SK-N-SH (cell line): Measurements from ENCODE around the gene AGRP. TPM values are rescaled to one million over a fixed set of nuclear protein-coding genes. Genes with fewer than 3 reads are reported as not detected.

Experiments used
- CTCF ChIA-PET: fragments of 300-600, 350-600 bp; formaldehyde crosslinking; extraction: SDS; loops from one replicate; lab custom pipeline; 2021; lab: Yijun Ruan, JAX
- POLR2A ChIA-PET: fragments of 350-600 bp; sonication (Branson Sonifier 250); formaldehyde crosslinking; extraction: SDS; loops from one replicate; lab custom pipeline; 2020; ENCODE audit warnings: antibody characterized with exemption, inconsistent platforms; lab: Yijun Ruan, JAX
- DNase-seq: peaks from one replicate; pipeline ENCODE4 v3.0.0; 2012
- H2AFZ ChIP-seq: fragments of 200-600 bp; sonication (generic); 2 replicates; pipeline ENCODE4 v1.8.1; 2016; ENCODE audit warnings: antibody characterized with exemption, mild to moderate bottlenecking, low read depth
- H3F3A ChIP-seq: fragments of 200-600 bp; sonication (generic); replicated peaks from 2 replicates; pipeline ENCODE3; 2016; ENCODE audit warnings: antibody characterized with exemption, mild to moderate bottlenecking; ENCODE audit not compliant: insufficient read depth
- H3K27ac ChIP-seq, 2 experiments: fragments of 200-500 bp in 1 of 2; fragments of 200-600 bp in 1 of 2; sonication (Bioruptor generic) in 1 of 2; sonication (generic), shearing (Covaris generic) in 1 of 2; 2 replicates each; pipeline versions ENCODE4 v1.5.1 to v1.6.1; 2014 to 2016; ENCODE audit warnings: low read depth in 2 of 2, inconsistent platforms in 1 of 2, low read length in 1 of 2, mild to moderate bottlenecking in 1 of 2, mixed read lengths in 1 of 2
- H3K27me3 ChIP-seq: fragments of 200-600 bp; sonication (generic), shearing (Covaris generic); 2 replicates; pipeline ENCODE4 v1.6.1; 2016; ENCODE audit warnings: mixed run types; ENCODE audit not compliant: insufficient read depth
- H3K36me3 ChIP-seq, 2 experiments: fragments of 200-500 bp in 1 of 2; fragments of 200-600 bp in 1 of 2; sonication (Bioruptor generic) in 1 of 2; sonication (generic) in 1 of 2; replicated peaks in 1 of 2; 2 replicates each; pipeline versions ENCODE3 to v1.5.1; 2014 to 2016; ENCODE audit warnings: low read length in 1 of 2, mild to moderate bottlenecking in 1 of 2; ENCODE audit not compliant: insufficient read depth in 2 of 2, control insufficient read depth in 1 of 2
- H3K4me1 ChIP-seq, 2 experiments: fragments of 200-500 bp in 1 of 2; fragments of 200-600 bp in 1 of 2; sonication (Bioruptor generic) in 1 of 2; sonication (generic), shearing (Covaris generic) in 1 of 2; 2 replicates each; pipeline versions ENCODE4 v1.5.1 to v1.6.1; 2014 to 2016; ENCODE audit warnings: low read depth in 1 of 2, low read length in 1 of 2, mixed run types in 1 of 2; ENCODE audit not compliant: insufficient read depth in 2 of 2, control insufficient read depth in 1 of 2
- H3K4me2 ChIP-seq: fragments of 200-600 bp; sonication (generic), shearing (Covaris generic); 2 replicates; pipeline ENCODE4 v1.6.1; 2017; ENCODE audit warnings: mixed run types
- H3K4me3 ChIP-seq, 2 experiments: fragments of 200-500 bp in 1 of 2; fragments of 200-600 bp in 1 of 2; sonication (Bioruptor generic) in 1 of 2; sonication (generic), shearing (Covaris generic) in 1 of 2; 2 replicates each; pipeline versions ENCODE4 v1.5.1 to v1.8.1; 2014 to 2016; ENCODE audit warnings: low read depth in 2 of 2, inconsistent platforms in 1 of 2, low read length in 1 of 2, mild to moderate bottlenecking in 1 of 2, mixed read lengths in 1 of 2, moderate library complexity in 1 of 2
- H3K79me2 ChIP-seq: fragments of 200-600 bp; sonication (generic); 2 replicates; pipeline ENCODE4 v1.8.1; 2017; ENCODE audit warnings: mild to moderate bottlenecking; ENCODE audit not compliant: insufficient read depth
- H3K9ac ChIP-seq: fragments of 200-600 bp; sonication (generic); 2 replicates; pipeline ENCODE4 v1.6.1; 2017; ENCODE audit warnings: mixed run types
- H3K9me2 ChIP-seq: fragments of 200-600 bp; sonication (generic); 2 replicates; pipeline ENCODE4 v1.6.1; 2017; ENCODE audit warnings: mixed run types
- H3K9me3 ChIP-seq: fragments of 200-600 bp; sonication (generic); 2 replicates; pipeline ENCODE4 v1.6.1; 2017; ENCODE audit warnings: mixed run types, mild to moderate bottlenecking, moderate library complexity
- H4K20me1 ChIP-seq: fragments of 200-600 bp; sonication (generic); 2 replicates; pipeline ENCODE4 v1.6.1; 2017; ENCODE audit warnings: mild to moderate bottlenecking, mixed run types; ENCODE audit not compliant: insufficient read depth
- EZH2phosphoT487 ChIP-seq: fragments of 200-600 bp; sonication (generic); IDR thresholded peaks from 2 replicates; pipeline ENCODE4 v1.6.1; 2017; ENCODE audit warnings: low read depth, mixed run types, mild to moderate bottlenecking, antibody characterized with exemption, moderate library complexity, borderline replicate concordance
- FOSL2 ChIP-seq: IDR thresholded peaks from 2 replicates; pipeline ENCODE4 v1.4.0; 2012; ENCODE audit warnings: low read depth, mild to moderate bottlenecking, moderate library complexity, borderline replicate concordance
- FOXJ3 ChIP-seq: sonication (generic); formaldehyde crosslinking; IDR thresholded peaks from 2 replicates; pipeline ENCODE4 v1.5.1; 2020; ENCODE audit warnings: mild to moderate bottlenecking, missing genetic modification reagents
- GABPA ChIP-seq: IDR thresholded peaks from 2 replicates; pipeline ENCODE4 v1.4.0; 2012; ENCODE audit warnings: low read depth, mild to moderate bottlenecking
- NFIC ChIP-seq: IDR thresholded peaks from 2 replicates; pipeline ENCODE4 v1.4.0; 2012; ENCODE audit warnings: borderline replicate concordance
- POLR2AphosphoS5 ChIP-seq: IDR thresholded peaks from 2 replicates; pipeline ENCODE4 v1.6.1; 2012; ENCODE audit warnings: low read depth, low read length
- RFX5 ChIP-seq: IDR thresholded peaks from 2 replicates; pipeline ENCODE4 v1.6.1; 2012; ENCODE audit warnings: mild to moderate bottlenecking, improper control_type of control experiment, low read length
- SMC3 ChIP-seq: IDR thresholded peaks from 2 replicates; pipeline ENCODE4 v1.6.1; 2012; ENCODE audit warnings: low read depth, low read length, improper control_type of control experiment
- TCF12 ChIP-seq: IDR thresholded peaks from 2 replicates; pipeline ENCODE4 v1.4.0; 2012
- WGBS: methylation state at CpG from one replicate; pipeline ENCODE4 v1.1.6; 2017; ENCODE audit warnings: low lambda C conversion rate; 5-methylcytosine and 5-hydroxymethylcytosine counted together
- polyA plus RNA-seq, 3 experiments: library from polyadenylated mRNA; depleted of rRNA; stranded (reverse); fragments of >200 nt; gene quantifications; 2 replicates each; pipeline ENCODE4 v1.2.3, GENCODE V29; 2012
- TF ChIP-seq, protein P1 (sequence below): IDR thresholded peaks from 2 replicates; pipeline ENCODE4 v1.4.0; 2012; ENCODE audit warnings: low read depth
- TF ChIP-seq, protein P2 (sequence below): IDR thresholded peaks from 2 replicates; pipeline ENCODE4 v1.4.0; 2012; ENCODE audit warnings: low read depth, borderline replicate concordance
- TF ChIP-seq, protein P3 (sequence below): fragments of 200-600 bp; sonication (generic); IDR thresholded peaks from 2 replicates; pipeline ENCODE4 v1.6.1; 2017; ENCODE audit warnings: antibody characterized with exemption, mild to moderate bottlenecking, moderate library complexity
- TF ChIP-seq, protein P4 (sequence below): IDR thresholded peaks from 2 replicates; pipeline ENCODE4 v1.4.0; 2012; ENCODE audit warnings: low read depth, borderline replicate concordance
- TF ChIP-seq, protein P5 (sequence below): IDR thresholded peaks from 2 replicates; pipeline ENCODE4; 2012

The AGRP gene
- polyA plus RNA-seq, 1 of the 3 experiments (the other 2 are of a cell fraction), result not detected

DNA sequence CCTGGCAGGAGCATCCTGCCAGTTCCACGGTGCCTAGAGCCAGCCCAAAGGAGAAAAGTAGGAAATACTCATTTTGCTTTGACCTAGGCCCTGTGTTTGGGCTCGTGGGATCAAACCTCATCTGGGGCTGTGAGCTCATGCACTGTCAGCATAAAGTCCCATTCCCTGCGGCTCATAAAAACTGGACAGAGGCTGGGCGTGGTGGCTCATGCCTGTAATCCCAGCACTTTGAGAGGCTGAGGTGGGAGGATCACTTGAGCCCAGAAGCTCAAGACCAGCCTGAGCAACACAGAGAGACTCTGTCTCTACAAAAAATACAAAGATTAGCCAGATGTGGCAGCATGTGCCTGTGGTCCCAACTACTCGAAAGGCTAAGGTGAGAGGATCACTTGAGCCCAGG, 20.3 kb downstream of the AGRP start:
- H3K4me1 ChIP-seq, result peaks cover 18 to 44% of the 10 kb centered on the region in 2 experiments; a peak in 3 of 4 replicates
- POLR2A ChIA-PET, result no interaction called here
- H3K4me2 ChIP-seq, result no peak overlapping the region
- H2AFZ ChIP-seq, result no peak overlapping the region
- no peak for TF ChIP-seq FOSL2
- TF ChIP-seq, protein P1, sequence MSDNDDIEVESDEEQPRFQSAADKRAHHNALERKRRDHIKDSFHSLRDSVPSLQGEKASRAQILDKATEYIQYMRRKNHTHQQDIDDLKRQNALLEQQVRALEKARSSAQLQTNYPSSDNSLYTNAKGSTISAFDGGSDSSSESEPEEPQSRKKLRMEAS, result no peak
- no peak for TF ChIP-seq EZH2phosphoT487
- TF ChIP-seq, all 33 proteins: peak for 0
- Histone ChIP-seq H3K9me3 (no peaks in the 10 kb centered on the region), H3K79me2 (peaks cover 74% of the 10 kb centered on the region), H3K36me3 (peaks cover 0 to 4% of the 10 kb centered on the region in 2 experiments), H3K9me2 (no peaks in the 10 kb centered on the region), H3K27me3 (no peaks in the 10 kb centered on the region), H3F3A (peaks cover 7% of the 10 kb centered on the region), H3K9ac (no peak overlapping the region), H3K4me3 (no peak overlapping the region), H3K27ac (no peak overlapping the region), H4K20me1 (peaks cover 88% of the 10 kb centered on the region)
- CTCF ChIA-PET, result interaction anchor here (0.6 to 8.2 kb wide), 9 partner anchors 12 to 209 kb away, joined by 3 to 76 read pairs (median 7); no protein-coding TSS in a partner anchor
- WGBS, result 100% methylated on average over 2 of the region's 5 CpGs
- DNase-seq, result no peak

DNA sequence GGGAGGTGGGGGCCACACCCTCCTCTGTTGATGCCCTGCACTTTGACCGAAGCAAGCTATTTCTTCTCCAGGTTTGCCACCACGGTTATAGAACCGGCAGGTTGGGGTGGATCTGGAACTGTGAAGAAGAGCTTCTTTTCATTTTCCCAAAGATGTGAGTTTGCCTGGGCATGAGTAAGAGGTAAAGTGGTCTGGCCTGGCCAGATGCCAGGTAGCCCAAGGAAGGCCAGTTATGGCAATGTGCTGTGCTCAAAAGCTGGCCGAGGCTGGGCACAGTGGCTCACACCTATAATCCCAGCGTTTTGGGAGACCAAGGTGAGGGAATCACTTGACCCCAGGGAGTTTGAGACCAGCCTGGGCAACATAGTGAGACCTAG, 21.1 kb downstream of the AGRP start:
- no peaks in the 10 kb centered on the region for H3K9me2 ChIP-seq
- no peaks in the 10 kb centered on the region for H3K27me3 ChIP-seq
- peaks cover 77% of the 10 kb centered on the region for H3K79me2 ChIP-seq
- H3K4me1 ChIP-seq, result peaks cover 18 to 51% of the 10 kb centered on the region in 2 experiments; a peak in 3 of 4 replicates
- no peak for DNase-seq
- no peak overlapping the region for H2AFZ ChIP-seq
- no peaks in the 10 kb centered on the region for H3K9me3 ChIP-seq
- TF ChIP-seq NFIC, result peak; percentile 39; the same call in 1 of the 2 replicates
- TF ChIP-seq, protein P2, sequence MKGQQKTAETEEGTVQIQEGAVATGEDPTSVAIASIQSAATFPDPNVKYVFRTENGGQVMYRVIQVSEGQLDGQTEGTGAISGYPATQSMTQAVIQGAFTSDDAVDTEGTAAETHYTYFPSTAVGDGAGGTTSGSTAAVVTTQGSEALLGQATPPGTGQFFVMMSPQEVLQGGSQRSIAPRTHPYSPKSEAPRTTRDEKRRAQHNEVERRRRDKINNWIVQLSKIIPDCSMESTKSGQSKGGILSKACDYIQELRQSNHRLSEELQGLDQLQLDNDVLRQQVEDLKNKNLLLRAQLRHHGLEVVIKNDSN, result no peak
- CTCF ChIA-PET, result interaction anchor here (0.8 to 8.2 kb wide), 10 partner anchors 11 to 184 kb away, joined by 3 to 76 read pairs (median 3); partner anchors contain the start of genes KCTD19, LRRC36 and ZDHHC1
- no peak overlapping the region for H3K27ac ChIP-seq
- no peak overlapping the region for H3K4me3 ChIP-seq
- no peak overlapping the region for H3K9ac ChIP-seq
- H3K4me2 ChIP-seq, result no peak overlapping the region
- H4K20me1 ChIP-seq, result peaks cover 88% of the 10 kb centered on the region
- peaks cover 7% of the 10 kb centered on the region for H3F3A ChIP-seq
- POLR2A ChIA-PET, result no interaction called here
- peaks cover 0 to 4% of the 10 kb centered on the region in 2 experiments for H3K36me3 ChIP-seq
- WGBS, result 79% methylated on average over 3 of the region's 5 CpGs

DNA sequence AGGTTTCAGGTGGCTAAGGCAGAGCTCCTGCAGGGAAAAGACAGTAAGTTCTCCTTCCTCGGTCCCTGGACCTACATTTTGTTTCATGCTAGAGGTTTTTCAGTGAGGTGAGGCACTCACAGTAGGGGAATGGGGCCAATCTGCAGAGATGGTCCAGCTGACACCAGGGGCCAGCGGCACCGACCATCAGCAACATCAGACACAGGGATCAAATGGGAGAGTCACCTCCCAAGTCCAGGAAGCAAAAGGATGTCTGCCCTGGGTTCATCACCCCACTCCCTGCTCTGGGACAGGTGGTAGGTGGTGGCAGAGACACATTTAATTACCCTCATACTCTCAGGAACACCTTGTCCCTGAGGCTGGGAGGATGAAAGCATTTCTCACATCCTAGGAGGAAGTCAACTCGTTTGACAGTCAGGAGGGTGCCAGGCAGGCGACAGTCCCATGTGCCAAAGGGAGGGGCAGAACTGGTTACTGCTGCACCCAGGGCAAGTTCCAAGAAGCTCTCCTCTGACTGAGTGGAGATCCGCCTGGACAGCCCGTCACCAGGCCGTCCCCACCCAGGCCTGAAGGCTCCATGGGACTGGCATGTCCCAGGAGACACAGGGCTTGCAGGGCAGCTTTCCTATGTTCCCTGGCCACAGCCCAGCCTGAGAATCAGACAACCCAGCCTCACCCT, 21.6 kb downstream of the AGRP start:
- WGBS, result 91% methylated on average over 7 of the region's 8 CpGs
- Histone ChIP-seq H3K79me2 (peaks cover 73% of the 10 kb centered on the region), H2AFZ (no peak overlapping the region), H3K9me2 (no peaks in the 10 kb centered on the region), H3K4me2 (no peak overlapping the region), H3K36me3 (peaks cover 0 to 4% of the 10 kb centered on the region in 2 experiments), H3K4me3 (no peak overlapping the region), H3K4me1 (peaks cover 18 to 56% of the 10 kb centered on the region in 2 experiments; a peak in 3 of 4 replicates), H4K20me1 (peaks cover 87% of the 10 kb centered on the region), H3K9me3 (no peaks in the 10 kb centered on the region), H3K27me3 (no peaks in the 10 kb centered on the region), H3K9ac (no peak overlapping the region), H3F3A (peaks cover 3% of the 10 kb centered on the region), H3K27ac (no peak overlapping the region)
- ChIA-PET CTCF (interaction anchor here (0.8 to 8.2 kb wide), 10 partner anchors 10 to 183 kb away, joined by 3 to 76 read pairs (median 3); partner anchors contain the start of genes KCTD19, LRRC36 and ZDHHC1), POLR2A (no interaction called here)
- DNase-seq, result no peak
- TF ChIP-seq GABPA (no peak), FOXJ3 (no peak), RFX5 (no peak), EZH2phosphoT487 (no peak), SMC3 (no peak), POLR2AphosphoS5 (no peak), TCF12 (no peak)
- TF ChIP-seq, protein P3, sequence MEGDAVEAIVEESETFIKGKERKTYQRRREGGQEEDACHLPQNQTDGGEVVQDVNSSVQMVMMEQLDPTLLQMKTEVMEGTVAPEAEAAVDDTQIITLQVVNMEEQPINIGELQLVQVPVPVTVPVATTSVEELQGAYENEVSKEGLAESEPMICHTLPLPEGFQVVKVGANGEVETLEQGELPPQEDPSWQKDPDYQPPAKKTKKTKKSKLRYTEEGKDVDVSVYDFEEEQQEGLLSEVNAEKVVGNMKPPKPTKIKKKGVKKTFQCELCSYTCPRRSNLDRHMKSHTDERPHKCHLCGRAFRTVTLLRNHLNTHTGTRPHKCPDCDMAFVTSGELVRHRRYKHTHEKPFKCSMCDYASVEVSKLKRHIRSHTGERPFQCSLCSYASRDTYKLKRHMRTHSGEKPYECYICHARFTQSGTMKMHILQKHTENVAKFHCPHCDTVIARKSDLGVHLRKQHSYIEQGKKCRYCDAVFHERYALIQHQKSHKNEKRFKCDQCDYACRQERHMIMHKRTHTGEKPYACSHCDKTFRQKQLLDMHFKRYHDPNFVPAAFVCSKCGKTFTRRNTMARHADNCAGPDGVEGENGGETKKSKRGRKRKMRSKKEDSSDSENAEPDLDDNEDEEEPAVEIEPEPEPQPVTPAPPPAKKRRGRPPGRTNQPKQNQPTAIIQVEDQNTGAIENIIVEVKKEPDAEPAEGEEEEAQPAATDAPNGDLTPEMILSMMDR, result no peak
- TF ChIP-seq, protein P4, sequence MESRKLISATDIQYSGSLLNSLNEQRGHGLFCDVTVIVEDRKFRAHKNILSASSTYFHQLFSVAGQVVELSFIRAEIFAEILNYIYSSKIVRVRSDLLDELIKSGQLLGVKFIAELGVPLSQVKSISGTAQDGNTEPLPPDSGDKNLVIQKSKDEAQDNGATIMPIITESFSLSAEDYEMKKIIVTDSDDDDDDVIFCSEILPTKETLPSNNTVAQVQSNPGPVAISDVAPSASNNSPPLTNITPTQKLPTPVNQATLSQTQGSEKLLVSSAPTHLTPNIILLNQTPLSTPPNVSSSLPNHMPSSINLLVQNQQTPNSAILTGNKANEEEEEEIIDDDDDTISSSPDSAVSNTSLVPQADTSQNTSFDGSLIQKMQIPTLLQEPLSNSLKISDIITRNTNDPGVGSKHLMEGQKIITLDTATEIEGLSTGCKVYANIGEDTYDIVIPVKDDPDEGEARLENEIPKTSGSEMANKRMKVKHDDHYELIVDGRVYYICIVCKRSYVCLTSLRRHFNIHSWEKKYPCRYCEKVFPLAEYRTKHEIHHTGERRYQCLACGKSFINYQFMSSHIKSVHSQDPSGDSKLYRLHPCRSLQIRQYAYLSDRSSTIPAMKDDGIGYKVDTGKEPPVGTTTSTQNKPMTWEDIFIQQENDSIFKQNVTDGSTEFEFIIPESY, result no peak
- TF ChIP-seq, protein P5, sequence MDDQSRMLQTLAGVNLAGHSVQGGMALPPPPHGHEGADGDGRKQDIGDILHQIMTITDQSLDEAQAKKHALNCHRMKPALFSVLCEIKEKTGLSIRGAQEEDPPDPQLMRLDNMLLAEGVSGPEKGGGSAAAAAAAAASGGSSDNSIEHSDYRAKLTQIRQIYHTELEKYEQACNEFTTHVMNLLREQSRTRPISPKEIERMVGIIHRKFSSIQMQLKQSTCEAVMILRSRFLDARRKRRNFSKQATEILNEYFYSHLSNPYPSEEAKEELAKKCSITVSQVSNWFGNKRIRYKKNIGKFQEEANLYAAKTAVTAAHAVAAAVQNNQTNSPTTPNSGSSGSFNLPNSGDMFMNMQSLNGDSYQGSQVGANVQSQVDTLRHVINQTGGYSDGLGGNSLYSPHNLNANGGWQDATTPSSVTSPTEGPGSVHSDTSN, result no peak
